Psoas muscle (tissue), 8 donors: ENCODE results near the gene SEC14L6. TPM values are rescaled to one million over a fixed set of nuclear protein-coding genes. Genes with fewer than 3 reads are reported as not detected.

Experiments
- ATAC-seq, 4 donors: fragments of 200-7000 bp; cut with Tn5 transposase; one replicate each; pipeline ENCODE4 v1.9.1; 2020; ENCODE audit warnings: moderate library complexity in 3 of 4, mild to moderate bottlenecking in 2 of 4
- DNase-seq, 2 donors: peaks; one replicate each; pipeline ENCODE4 v3.0.0-alpha.2; 2020
- H3K27ac ChIP-seq: fragments of 200-600 bp; one replicate; pipeline ENCODE4 v1.8.0; 2022
- H3K27me3 ChIP-seq, 3 donors: fragments of 200-600 bp in 1 of 3; one replicate each; pipeline versions ENCODE4 v1.6.1 to v1.8.0; 2013 to 2022; ENCODE audit warnings: low read length in 2 of 3, mild to moderate bottlenecking in 2 of 3, moderate library complexity in 1 of 3; ENCODE audit not compliant: insufficient read depth in 3 of 3
- H3K36me3 ChIP-seq, 2 donors: fragments of 200-600 bp in 1 of 2; one replicate each; pipeline versions ENCODE4 v1.6.1 to v1.8.0; 2013 to 2022; ENCODE audit warnings: low read depth in 1 of 2, mild to moderate bottlenecking in 1 of 2, moderate library complexity in 1 of 2; ENCODE audit not compliant: insufficient read depth in 1 of 2
- H3K4me1 ChIP-seq: fragments of 200-600 bp; one replicate; pipeline ENCODE4 v1.8.0; 2022
- H3K4me3 ChIP-seq: fragments of 200-600 bp; one replicate; pipeline ENCODE4 v1.8.0; 2022; ENCODE audit warnings: mild to moderate bottlenecking
- H3K9me3 ChIP-seq: fragments of 200-600 bp; one replicate; pipeline ENCODE4 v1.8.0; 2022
- CTCF ChIP-seq: fragments of 200-600 bp; IDR thresholded peaks from one replicate; pipeline ENCODE4 v1.8.0; 2022; ENCODE audit warnings: antibody characterized with exemption
- WGBS, 3 donors: extraction: QIAGEN DNeasy Blood & Tissue Kit; methylation state at CpG; one replicate each; pipeline versions ENCODE4 v1.1.6 to v1.1.7; 2013; 5-methylcytosine and 5-hydroxymethylcytosine counted together
- intact Hi-C, 2 donors: fragments of 100-400 bp; cut with DNase I; formaldehyde crosslinking; loops; one replicate each; pipeline versions ENCODE4 v1.11.0 to v1.14.2; 2022
- polyA plus RNA-seq, 3 donors: library from polyadenylated mRNA; stranded (reverse); fragments of 200-250 nt; gene quantifications; one replicate each; pipeline ENCODE4 v1.2.3, GENCODE V29; 2013
- total RNA-seq, 4 donors: library from RNA; stranded (reverse); fragmentation: NEBNext Ultra II Directional in 2 of 4; extraction: Animal tissue kit (Norgen Biotek cat#: 25700) in 2 of 4; gene quantifications; one replicate each; pipeline versions ENCODE4 v1.2.1 to v1.2.4, GENCODE V29; 2021 to 2023
- donor health status: healthy with polysubstance abuse.
- donor health status: DM: no; HTN: no; CAD: no; lungs with moderate emphysema.
- donor health status: Bipolar disorder and iron deficiency.
- donor health status: healthy.
- donor health status: DM: yes; HTN: yes; CAD: no.
- donor health status: DM: no; HTN: no; CAD: no.
- donor health status: DM: no; HTN: no; CAD: no.
- donor health status: DM: yes; HTN: yes; CAD: no.

Gene SEC14L6
- total and polyA plus RNA-seq, 7 donors = not detected

GRCh38 chr22:30474683-30475424 lies 71.7 kb downstream of the SEC14L6 start:
- no peaks in the 10 kb centered on the region for H3K4me1 ChIP-seq
- H3K9me3 ChIP-seq = no peaks in the 10 kb centered on the region
- no peak overlapping the region for H3K4me3 ChIP-seq
- no peak overlapping the region for H3K27ac ChIP-seq
- 40 to 47% (median 46%) methylated on average over 6 of the region's 6 CpGs for WGBS, 3 donors
- peaks cover 0 to 27% (median 3%) of the 10 kb centered on the region in 3 donors for H3K27me3 ChIP-seq
- intact Hi-C loops = no loop called here
- DNase-seq = no peak
- no peak for ATAC-seq
- no peak for TF ChIP-seq CTCF
- no peaks in the 10 kb centered on the region for H3K36me3 ChIP-seq

GRCh38 chr22:30474121-30474520 lies 72.4 kb downstream of the SEC14L6 start:
- DNase-seq (no peak), ATAC-seq (no peak)
- Histone ChIP-seq H3K27ac (no peak overlapping the region), H3K4me3 (no peak overlapping the region), H3K9me3 (no peaks in the 10 kb centered on the region), H3K36me3 (no peaks in the 10 kb centered on the region), H3K27me3 (peaks cover 0 to 27% (median 3%) of the 10 kb centered on the region in 3 donors), H3K4me1 (no peaks in the 10 kb centered on the region)
- intact Hi-C loops = no loop called here
- WGBS, 3 donors = 91 to 94% (median 92%) methylated on average over 4 of the region's 4 CpGs
- TF ChIP-seq CTCF = no peak

- H3K4me1 ChIP-seq = no peaks in the 10 kb centered on the region
- no peak for TF ChIP-seq CTCF
- no peak overlapping the region for H3K27ac ChIP-seq
- H3K4me3 ChIP-seq = no peak overlapping the region
- 66 to 76% (median 71%) methylated on average over 4 of the region's 4 CpGs for WGBS, 3 donors
- no peak for ATAC-seq
- no peaks in the 10 kb centered on the region for H3K36me3 ChIP-seq
- H3K27me3 ChIP-seq = peaks cover 0 to 27% (median 3%) of the 10 kb centered on the region in 3 donors
- H3K9me3 ChIP-seq = no peaks in the 10 kb centered on the region
- no peak for DNase-seq
- intact Hi-C loops = no loop called here
These were observed 73.4 kb downstream of the SEC14L6 start for GRCh38 chr22:30472994-30473720.

Other genes with a start within 250 kb of the SEC14L6 start
- gene TBC1D10A, start 219.8 kb downstream of the SEC14L6 start, total RNA-seq = 1 to 10 TPM; 2.9 to 4.8 (median 3.3) TPM
- 1 to 10 TPM; 2.2 to 4.2 (median 2.9) TPM for gene TBC1D10A, start 219.8 kb downstream of the SEC14L6 start, polyA plus RNA-seq
- gene SF3A1, start 189.8 kb downstream of the SEC14L6 start, total RNA-seq = 100 to 1,000 TPM; 107 to 146 (median 121) TPM
- gene SF3A1, start 189.8 kb downstream of the SEC14L6 start, polyA plus RNA-seq = 10 to 100 TPM; 21.6 to 35.5 (median 32.3) TPM
- under 1 TPM; 0.17 to 0.88 (median 0.54) TPM for gene CCDC157, start 189.7 kb downstream of the SEC14L6 start, total RNA-seq
- gene CCDC157, start 189.7 kb downstream of the SEC14L6 start, polyA plus RNA-seq = 1 to 10 TPM; 1.4 to 2.6 (median 1.5) TPM
- 1 to 10 TPM; 5.7 to 9.8 (median 8.2) TPM for gene RNF215, start 159.3 kb downstream of the SEC14L6 start, total RNA-seq
- gene RNF215, start 159.3 kb downstream of the SEC14L6 start, polyA plus RNA-seq = 10 to 100 TPM in 1 of 3 donors, 1 to 10 TPM in 2; 6.1 to 13.8 (median 8.8) TPM
- 1 to 10 TPM; 1.3 to 2.9 (median 2.1) TPM for gene SEC14L2, start 149.7 kb downstream of the SEC14L6 start, total RNA-seq
- 10 to 100 TPM in 1 of 3 donors, 1 to 10 TPM in 1, under 1 TPM in 1; 0.38 to 75.0 (median 1.3) TPM for gene SEC14L2, start 149.7 kb downstream of the SEC14L6 start, polyA plus RNA-seq
- 10 to 100 TPM in 3 of 4 donors, 1 to 10 TPM in 1; 4.3 to 68.7 (median 17.7) TPM for gene MTFP1, start 121.0 kb downstream of the SEC14L6 start, total RNA-seq
- gene MTFP1, start 121.0 kb downstream of the SEC14L6 start, polyA plus RNA-seq = 100 to 1,000 TPM in 1 of 3 donors, 10 to 100 TPM in 2; 50.8 to 156 (median 71.3) TPM
- gene SEC14L3, start 74.7 kb downstream of the SEC14L6 start, total RNA-seq = not detected
- under 1 TPM in 1 of 3 donors, not detected in 2; 0.04 TPM for gene SEC14L3, start 74.7 kb downstream of the SEC14L6 start, polyA plus RNA-seq
- not detected for gene SEC14L4, start 41.0 kb downstream of the SEC14L6 start, total RNA-seq
- gene SEC14L4, start 41.0 kb downstream of the SEC14L6 start, polyA plus RNA-seq = under 1 TPM in 2 of 3 donors, not detected in 1; 0.01 to 0.07 TPM
- gene GAL3ST1, start 27.9 kb upstream of the SEC14L6 start, total RNA-seq = 1 to 10 TPM in 3 of 4 donors, under 1 TPM in 1; 0.80 to 2.7 (median 1.3) TPM
- under 1 TPM; 0.21 to 0.63 (median 0.39) TPM for gene GAL3ST1, start 27.9 kb upstream of the SEC14L6 start, polyA plus RNA-seq
- gene PES1, start 45.2 kb upstream of the SEC14L6 start, total RNA-seq = 10 to 100 TPM; 32.8 to 74.8 (median 63.7) TPM
- gene PES1, start 45.2 kb upstream of the SEC14L6 start, polyA plus RNA-seq = 100 to 1,000 TPM in 1 of 3 donors, 10 to 100 TPM in 2; 55.9 to 100 (median 69.4) TPM
- gene TCN2, start 60.4 kb upstream of the SEC14L6 start, total RNA-seq = 10 to 100 TPM in 1 of 4 donors, 1 to 10 TPM in 3; 5.5 to 11.7 (median 9.0) TPM
- 1 to 10 TPM; 5.9 to 9.9 (median 7.0) TPM for gene TCN2, start 60.4 kb upstream of the SEC14L6 start, polyA plus RNA-seq
- 10 to 100 TPM in 1 of 4 donors, 1 to 10 TPM in 3; 5.8 to 11.5 (median 7.2) TPM for gene SLC35E4, start 89.0 kb upstream of the SEC14L6 start, total RNA-seq
- 10 to 100 TPM in 1 of 3 donors, 1 to 10 TPM in 2; 2.6 to 11.0 (median 6.8) TPM for gene SLC35E4, start 89.0 kb upstream of the SEC14L6 start, polyA plus RNA-seq
- 1 to 10 TPM in 3 of 4 donors, under 1 TPM in 1; 0.69 to 1.6 (median 1.3) TPM for gene DUSP18, start 121.1 kb upstream of the SEC14L6 start, total RNA-seq
- 1 to 10 TPM in 2 of 3 donors, under 1 TPM in 1; 0.65 to 3.8 (median 1.5) TPM for gene DUSP18, start 121.1 kb upstream of the SEC14L6 start, polyA plus RNA-seq
- gene OSBP2, start 148.1 kb upstream of the SEC14L6 start, total RNA-seq = 1 to 10 TPM; 2.5 to 8.2 (median 3.3) TPM
- gene OSBP2, start 148.1 kb upstream of the SEC14L6 start, polyA plus RNA-seq = 1 to 10 TPM in 2 of 3 donors, under 1 TPM in 1; 0.27 to 1.7 (median 1.4) TPM